GM23338 (cell line): ENCODE results near the gene MECP2.

Experiments
- EZH2 ChIP-seq: fragments of 200-600 bp; sonication (generic); IDR thresholded peaks from one replicate; pipeline ENCODE4 v1.8.0; 2017; ENCODE audit warnings: antibody characterized with exemption, mild to moderate bottlenecking, low read depth; ENCODE audit not compliant: unreplicated experiment
- EZH2phosphoT487 ChIP-seq: fragments of 200-600 bp; sonication (generic); IDR thresholded peaks from one replicate; pipeline ENCODE4 v1.8.1; 2018; ENCODE audit warnings: antibody characterized with exemption; ENCODE audit not compliant: unreplicated experiment
- POLR2AphosphoS5 ChIP-seq: IDR thresholded peaks from 2 replicates; pipeline ENCODE4 v1.6.1; 2016; ENCODE audit warnings: antibody characterized with exemption, low read depth
- TF ChIP-seq, protein P1 (sequence below), 2 experiments: fragments of 200-600 bp in 1 of 2; sonication (generic) in 1 of 2; conservative IDR thresholded peaks; 2 replicates each; pipeline versions ENCODE4 v1.5.1 to v1.6.1; 2016 to 2017; ENCODE audit warnings: antibody characterized with exemption in 2 of 2, low read depth in 2 of 2, mild to moderate bottlenecking in 2 of 2, moderate library complexity in 1 of 2

DNA sequence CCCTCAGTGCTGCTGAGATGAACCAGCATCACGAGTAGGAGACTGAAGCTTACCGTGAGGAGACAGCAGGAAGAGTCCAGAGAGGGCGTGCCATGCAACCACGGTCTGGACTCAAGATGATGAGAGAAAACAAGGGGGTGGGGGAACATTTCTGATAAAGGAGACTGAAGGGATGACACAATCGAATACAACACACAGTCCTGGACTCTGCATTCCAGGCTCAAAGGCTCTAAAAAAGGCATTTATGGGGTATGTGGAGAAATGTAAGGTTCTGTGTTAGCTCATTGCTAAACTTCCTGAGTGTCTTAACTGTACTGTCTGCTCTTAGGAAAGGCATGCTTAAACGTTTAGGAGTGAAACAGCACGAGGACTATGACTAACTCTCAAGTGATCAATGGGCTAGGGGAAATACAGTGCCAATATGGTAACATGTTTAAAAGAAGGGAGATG is 57.2 kb downstream of the MECP2 start:
- TF ChIP-seq, protein P1, sequence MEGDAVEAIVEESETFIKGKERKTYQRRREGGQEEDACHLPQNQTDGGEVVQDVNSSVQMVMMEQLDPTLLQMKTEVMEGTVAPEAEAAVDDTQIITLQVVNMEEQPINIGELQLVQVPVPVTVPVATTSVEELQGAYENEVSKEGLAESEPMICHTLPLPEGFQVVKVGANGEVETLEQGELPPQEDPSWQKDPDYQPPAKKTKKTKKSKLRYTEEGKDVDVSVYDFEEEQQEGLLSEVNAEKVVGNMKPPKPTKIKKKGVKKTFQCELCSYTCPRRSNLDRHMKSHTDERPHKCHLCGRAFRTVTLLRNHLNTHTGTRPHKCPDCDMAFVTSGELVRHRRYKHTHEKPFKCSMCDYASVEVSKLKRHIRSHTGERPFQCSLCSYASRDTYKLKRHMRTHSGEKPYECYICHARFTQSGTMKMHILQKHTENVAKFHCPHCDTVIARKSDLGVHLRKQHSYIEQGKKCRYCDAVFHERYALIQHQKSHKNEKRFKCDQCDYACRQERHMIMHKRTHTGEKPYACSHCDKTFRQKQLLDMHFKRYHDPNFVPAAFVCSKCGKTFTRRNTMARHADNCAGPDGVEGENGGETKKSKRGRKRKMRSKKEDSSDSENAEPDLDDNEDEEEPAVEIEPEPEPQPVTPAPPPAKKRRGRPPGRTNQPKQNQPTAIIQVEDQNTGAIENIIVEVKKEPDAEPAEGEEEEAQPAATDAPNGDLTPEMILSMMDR (conservative IDR thresholded peaks at IDR 0.05; ENCODE audit: low read depth in 2 of 2), result no peak
- no peak for TF ChIP-seq EZH2
- TF ChIP-seq POLR2AphosphoS5, result no peak
- TF ChIP-seq EZH2phosphoT487, result no peak
